NCI-H2029 treated with DMSO at 0.1 percent for 48 hours (cell line): ENCODE results near the gene MED27.
A peak's percentile ranks its signal among the peaks of the same experiment; 100 is the strongest.
"Not testable (repeated sequence)": the region's sequence is repeated elsewhere in the genome, so short reads cannot be mapped to it uniquely, and the experiment has no call there.

Source experiments
- DNase-seq: peaks from one replicate; lab custom pipeline; 2025; lab: John Stamatoyannopoulos, UW

MED27 gene

DNA sequence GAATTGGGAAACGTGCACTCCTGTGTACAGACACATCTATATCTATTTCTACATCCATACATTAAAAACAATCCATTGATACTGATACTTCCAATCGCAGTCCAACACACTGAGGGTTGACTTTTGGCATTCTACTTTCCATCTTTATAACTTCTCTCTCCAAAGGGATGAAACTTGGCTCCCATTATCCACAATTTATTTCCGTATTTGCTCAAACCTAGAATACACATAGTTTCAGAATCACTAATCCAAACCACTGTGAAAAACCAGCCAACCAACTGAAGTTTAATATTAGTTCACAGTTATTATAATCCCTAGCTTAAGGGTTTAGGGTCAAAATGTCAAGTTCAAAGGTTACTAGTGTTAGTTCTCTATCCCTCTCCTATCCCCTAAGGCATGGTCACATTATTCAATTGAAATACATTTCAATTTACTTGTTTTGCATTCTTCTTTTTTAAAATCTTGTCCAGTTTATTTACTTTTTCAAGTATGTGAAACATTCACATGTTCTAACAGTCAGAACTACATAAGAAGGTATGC, 156.5 kb downstream of the MED27 start:
- DNase-seq, result no peak

DNA sequence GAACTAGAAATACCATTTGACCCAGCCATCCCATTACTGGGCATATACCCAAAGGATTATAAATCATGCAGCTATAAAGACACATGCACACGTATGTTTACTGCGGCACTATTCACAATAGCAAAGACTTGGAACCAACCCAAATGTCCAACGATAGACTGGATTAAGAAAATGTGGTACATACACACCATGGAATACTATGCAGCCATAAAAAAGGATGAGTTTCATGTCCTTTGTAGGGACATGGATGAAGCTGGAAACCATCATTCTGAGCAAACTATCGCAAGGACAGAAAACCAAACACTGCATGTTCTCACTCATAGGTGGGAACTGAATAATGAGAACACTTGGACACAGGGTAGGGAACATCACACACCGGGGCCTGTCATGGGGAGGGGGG, 158.0 kb downstream of the MED27 start:
- DNase-seq, result not testable (repeated sequence)

DNA sequence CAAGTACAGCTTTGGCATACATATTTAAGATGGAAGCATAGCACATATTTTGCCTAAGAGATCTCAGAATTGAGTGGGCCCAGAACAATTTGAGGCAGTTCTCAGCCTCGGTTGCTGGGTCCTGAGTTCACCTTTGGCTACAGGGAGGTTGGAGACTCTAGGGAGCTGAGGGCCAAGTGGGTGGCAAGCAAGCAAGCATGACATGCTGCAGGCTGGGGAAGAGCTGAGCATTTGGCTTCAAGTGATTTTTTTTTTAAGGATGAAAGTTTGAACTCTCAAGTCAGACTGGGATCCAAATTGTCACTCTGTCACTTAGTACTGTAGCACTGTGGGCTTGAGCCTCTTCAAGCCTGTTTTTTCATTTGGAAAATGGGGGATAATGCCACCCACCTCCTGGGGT, 160.5 kb downstream of the MED27 start:
- no peak for DNase-seq

DNA sequence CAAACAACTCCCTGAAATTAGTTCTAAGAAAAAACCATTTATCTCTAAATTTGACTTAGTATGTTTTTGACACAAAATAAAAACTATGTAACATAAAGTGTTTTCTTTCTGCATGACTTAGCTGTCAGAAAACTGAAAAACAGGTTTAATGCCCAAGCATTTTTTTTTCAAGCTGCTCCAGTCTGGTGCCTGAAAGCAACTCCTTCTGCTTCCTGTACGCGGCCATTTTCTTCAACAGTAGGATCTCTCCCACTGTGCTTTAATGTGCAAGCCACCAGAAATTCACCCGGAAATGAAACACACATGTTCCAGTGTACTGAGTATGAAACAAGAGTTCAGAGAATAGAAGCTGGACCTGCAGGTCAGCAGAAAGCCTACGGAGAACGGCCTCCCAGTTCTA, 161.2 kb downstream of the MED27 start:
- no peak for DNase-seq

DNA sequence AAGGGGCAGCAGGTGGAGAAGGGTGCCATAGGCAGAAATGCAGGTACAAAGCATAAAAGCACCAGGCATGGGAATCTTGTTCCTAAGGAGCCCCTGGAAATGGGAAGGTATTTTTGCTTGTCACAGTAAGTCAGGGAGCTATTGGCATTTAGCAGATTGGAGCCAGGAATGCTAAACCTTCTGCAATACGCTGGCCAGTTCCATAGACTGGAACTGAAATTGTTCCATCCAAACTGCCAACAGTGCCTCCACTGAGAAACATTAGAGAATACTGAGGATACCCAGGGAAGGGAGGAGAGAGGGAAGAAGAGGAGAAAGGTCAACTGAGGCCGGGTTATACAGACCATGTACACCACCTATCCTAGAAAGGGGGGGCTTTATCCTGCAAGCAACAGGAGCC, 162.7 kb downstream of the MED27 start:
- no peak for DNase-seq

DNA sequence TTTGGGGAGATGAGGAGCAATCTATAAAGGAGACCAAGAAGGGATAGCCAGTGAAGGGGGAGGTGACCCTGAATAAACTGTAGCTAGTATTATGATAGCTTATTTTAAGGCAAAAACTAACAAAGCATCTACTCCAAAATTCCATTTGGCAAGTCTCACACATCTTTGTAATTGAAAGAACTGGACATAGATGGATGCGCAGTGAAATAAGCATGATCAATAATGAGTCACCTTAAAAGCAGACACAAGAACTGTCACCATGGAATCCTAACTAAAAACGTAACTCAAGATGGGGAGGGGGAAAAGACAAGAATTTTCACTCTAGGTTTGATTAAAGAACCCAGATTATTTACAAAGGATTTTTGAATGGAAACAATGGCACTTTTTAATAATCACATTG, 164.5 kb downstream of the MED27 start:
- no peak for DNase-seq

DNA sequence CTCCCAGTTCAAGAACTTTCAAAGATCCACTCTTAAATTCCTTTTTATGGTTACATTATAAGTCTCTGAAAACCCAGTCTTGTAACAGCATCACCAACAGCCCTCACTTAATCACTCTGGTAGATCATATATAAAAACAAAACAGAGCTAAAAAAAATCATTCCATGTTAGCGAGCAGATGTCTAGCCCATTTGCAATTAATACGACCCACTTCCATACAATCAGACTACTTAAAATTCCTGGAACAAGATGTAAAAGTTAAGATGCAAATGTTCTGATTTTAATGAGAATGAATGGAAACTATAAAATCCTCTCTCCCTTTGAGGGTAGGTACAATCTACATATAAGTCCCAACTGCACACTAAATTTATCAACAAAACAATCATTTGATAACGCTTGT, 167.0 kb downstream of the MED27 start:
- DNase-seq, result no peak

DNA sequence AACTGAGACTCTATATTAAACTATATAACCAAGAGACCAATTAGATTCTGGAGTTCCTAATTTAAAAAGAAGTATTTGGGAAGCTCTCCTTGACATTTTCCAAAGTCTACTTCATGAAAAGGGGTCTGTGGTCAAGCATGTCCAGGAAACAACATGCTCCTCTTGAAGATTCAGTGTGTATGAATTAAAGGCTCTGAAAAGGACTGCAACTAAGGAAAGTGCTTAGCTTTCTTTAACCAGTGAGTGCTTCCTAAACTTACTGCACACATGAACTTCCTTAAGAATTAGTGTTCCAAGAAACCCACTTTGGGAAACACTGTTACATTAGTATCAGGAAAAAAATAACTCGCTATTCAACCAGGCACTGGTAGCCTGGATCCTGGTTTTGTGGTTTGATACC, 167.6 kb downstream of the MED27 start:
- no peak for DNase-seq

DNA sequence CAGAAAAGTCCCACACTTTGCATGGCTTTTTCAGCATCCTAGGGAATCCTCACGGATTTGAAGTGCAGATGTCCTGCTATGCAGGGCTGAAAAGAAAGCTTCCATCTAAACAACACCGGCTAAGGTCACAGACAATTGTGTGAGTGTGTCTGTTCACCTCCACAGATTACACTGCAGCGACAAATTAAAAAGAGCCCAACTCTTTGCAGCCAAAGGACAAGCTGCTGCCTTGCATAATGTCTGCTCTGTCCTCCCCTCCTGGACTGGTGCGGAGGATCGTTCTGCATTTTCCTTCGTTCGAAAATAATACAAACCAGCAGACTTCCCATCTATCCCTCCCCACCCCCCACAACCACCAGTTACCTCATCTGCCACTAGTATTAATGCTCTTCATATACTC, 169.1 kb downstream of the MED27 start:
- DNase-seq, result no peak

DNA sequence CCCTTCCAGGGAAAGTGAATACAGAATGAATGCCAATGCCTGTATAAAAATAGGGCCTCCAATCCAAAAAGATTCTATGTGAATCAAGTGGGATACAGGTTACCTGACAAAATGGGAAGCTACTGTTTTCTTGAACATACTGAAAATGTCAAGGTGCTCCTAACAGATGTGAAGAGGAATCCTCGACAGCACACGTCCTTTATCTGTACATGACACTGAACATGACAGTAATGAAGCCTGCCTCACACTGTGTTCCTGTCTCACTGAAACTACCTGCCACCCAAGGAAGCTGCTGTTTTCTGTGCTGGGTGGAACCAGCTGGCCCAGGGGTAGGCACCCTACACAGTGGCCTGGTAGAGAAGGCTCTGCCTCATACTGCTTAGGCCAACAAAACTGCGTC, 174.5 kb downstream of the MED27 start:
- no peak for DNase-seq

DNA sequence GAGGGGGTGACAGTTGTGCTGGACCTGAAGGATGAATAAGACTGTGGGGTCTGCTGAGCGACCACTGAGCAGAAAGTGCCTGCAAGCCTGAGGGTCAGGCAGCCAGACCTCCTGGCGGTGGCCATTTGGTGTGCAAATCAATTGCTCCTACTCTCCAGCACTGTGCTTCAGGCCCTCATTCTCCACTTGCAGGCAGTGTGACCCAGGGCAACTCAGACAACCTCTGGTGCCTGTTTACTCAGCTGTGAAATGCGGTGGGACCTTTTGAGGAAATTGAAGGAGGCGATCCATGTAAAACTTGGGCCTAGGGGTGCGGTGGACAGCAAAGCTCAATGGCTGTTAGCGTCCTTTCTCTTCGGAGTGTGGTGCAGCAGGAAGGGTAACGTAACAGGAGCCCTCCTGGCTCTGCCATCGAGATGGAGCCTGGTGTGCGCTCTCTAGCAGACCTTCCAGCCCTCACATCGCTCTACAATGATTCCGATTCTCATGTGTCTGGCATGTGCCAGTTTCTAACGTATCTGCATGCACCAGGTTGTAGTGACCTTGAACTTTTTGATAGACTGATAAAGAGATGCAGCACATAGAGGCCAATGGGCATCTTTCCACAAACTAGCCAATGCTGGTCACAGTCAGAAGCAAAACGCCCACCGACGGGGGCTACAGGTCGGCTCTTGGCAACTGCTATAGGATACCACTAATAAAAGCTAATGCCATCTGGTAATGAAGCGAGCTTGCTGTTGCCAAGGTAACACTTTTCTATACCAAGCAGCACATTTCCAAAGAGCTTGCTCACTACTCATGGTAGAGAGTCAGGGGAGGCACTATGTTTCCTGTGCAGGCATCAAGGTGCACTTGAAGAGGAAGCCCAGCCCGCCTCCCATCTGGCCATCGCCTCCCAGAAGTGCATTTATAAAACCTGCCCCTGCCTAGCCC, 180.1 kb downstream of the MED27 start:
- DNase-seq, result no peak

DNA sequence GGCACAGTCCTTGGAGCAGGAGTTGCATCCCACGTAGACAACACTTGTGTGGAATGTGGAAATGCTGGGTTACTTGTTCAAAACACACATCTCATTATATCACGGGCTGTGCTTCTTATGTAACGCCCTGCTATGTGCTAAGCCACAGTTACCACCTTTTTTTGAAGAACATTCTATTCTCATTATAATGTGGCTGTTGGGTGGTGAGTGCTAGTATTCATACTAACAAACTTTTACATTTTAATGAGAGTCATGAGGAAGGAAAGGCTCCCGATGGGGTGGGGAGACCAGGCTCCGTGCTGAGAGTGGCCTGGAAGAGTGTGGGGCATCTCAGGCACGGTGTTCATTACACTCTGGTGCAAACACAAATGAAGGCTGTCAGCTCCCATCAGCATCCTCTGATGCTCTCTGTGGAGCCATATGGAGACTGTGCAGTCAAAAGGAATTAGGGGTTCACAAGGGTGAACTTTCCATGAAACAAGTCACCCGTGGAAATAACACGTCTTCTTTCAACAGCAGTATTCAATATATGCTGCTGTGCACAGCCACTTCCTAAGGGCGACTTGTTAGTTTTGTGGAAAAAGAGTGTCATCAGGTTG, 186.7 kb downstream of the MED27 start:
- DNase-seq, result no peak

DNA sequence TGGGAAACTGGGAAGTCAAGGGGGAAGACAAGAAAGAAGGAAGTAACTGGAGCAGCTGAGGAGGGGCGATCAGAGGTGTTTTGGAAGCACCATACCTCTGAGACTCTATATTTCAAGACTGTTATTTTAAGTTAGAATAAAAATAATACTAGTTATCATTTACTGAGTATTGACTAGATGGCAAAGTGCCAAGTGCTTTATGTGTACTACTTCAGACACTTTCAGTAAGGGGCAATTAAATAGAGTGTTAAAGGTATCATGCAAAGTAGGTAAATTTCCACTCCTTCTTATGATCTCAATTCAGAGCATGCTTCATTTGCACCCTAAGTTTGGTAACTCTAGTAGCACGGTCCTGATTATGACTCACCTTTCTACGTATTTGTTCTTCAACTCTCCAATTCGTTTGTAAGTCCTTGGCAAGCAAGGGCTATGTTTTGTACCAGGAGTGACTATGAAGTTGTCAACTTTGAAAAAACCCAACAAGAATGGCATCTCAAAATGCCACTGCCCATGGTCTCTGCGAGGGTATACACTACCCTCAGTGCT, 187.4 kb downstream of the MED27 start:
- peak; percentile 53 for DNase-seq

DNA sequence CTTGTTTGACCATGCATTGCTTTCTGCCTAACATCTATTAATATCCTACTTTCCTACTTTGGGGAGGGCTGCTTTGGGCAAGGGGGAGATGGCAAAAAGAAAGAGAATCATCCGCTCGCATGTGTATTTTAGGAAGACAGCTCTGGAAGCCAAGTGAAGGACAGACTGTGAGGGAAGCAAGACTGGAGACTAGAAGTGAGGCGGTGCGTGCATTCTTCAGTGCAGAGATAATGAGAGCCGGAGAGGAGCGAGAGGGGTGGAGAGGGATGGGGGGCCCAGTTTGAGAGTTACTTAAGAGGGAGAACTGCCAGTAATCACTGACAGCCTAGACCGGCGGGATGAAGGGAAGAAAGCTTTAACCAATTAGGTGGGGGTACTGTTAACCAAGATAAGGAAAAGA, 188.1 kb downstream of the MED27 start:
- no peak for DNase-seq

DNA sequence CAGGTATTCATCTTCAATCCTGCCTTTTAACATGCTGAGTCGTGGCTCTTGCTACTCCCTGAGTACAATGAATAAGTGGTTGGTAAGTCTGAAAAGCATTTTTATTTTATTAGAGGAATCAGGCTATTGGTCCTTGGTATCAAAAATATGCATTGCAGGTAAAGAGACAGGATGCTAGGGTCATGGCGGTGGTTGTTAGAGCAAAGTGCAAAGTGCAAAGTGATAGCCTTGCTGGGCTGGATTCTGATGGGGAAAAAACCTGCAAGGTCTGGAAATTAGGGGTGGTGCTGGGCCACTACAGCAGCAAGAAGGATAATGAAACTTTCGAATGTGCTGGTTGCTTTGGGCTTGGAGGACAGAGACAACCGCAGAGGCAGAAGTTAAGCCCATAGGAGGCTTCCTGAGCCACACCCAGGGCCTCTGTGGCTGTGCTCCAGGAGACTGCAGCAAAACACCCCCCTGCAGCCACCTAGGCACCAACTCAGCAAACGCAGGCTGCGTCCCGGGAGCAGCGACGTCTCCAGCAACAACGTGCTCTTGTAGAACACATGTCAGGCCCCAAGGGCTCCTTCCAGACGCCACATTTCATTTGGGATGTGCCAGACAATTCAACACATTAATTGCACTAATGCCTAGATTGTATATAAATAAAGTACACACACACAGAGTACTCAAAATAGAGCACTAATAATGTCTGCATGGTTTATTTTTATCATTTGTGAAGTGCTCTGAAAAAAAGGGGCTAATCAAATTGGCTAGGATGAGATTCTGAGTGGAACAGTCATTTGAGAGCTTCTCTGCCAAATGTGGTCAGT, 190.0 kb downstream of the MED27 start:
- DNase-seq, result no peak

DNA sequence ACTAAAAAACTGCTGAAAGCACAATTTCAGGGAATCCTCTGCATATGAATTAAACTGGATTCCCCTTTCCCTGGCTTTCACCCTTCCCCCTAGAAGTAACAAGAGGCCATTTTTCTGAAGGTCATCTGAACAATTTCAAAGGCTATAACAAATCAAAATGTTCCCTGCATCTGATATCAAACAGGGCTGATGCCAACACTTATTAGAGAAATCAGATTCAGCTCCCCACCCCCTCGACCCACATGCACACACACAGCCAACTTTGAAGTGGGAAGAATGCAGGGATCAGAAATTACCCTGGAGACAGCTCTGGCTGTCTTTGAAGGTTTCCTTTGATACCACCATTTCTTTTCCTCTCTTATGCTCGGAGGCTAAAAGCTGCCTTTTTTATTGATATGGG, 190.7 kb downstream of the MED27 start:
- no peak for DNase-seq

DNA sequence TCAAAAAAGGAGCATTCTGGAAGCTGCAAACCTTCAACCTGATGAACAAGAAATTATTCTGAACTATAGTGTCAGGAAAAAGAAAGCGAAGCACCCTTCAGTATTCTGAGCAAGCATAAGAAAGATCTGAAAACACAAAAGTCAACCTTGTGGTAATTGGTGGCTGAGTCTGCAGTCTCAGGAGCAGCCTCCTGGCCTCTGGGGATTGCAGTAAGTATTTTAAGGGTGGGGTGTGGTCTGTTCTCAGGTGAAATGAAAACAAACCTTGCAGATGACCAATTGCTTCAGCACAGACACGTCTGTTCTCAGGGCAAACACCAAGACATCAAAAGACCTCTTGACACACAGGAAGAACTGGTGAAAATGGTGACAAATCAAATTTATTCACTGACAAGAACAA, 192.0 kb downstream of the MED27 start:
- DNase-seq, result no peak

DNA sequence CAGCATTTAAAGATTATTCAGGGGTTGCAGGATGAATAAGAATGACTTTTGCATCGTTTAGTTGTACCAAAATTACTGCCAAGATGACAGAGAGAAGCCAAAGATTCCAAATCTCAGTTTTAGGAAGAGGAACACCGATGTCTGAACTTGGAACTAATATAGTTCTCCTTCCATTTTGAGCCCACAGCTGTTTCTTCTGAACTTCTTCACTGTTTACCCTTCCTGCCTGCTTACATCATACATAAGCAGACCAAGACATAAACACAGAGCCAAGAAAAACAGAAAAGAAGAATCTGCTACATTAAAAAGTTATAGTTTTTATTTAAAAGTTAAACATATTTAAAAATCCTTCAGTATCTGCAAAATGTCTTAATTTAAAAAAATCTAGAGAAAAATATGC, 192.8 kb downstream of the MED27 start:
- DNase-seq, result no peak

DNA sequence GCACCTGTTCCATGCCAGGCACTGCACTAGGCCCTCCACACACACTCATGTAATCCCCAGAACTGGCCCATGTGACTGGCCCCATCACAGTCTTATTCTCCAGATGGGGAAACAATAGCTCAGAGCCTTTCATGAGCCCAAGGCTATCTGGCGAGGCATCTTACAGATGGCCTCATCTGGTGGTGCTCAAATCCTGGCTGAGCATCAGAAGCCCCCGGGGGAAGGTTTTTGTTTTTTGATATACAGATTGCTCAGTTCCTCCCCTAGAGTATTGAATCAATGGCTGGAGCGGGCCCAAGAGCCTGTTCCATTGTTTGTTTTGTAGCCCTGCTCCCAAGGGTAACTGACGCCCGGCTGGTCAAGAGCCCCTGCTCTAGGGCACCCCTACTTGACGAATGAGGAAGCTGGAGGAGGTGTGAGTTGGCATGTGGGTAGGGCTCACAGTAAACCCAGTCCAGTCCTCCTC, 194.5 kb downstream of the MED27 start:
- peak; percentile 97 for DNase-seq

DNA sequence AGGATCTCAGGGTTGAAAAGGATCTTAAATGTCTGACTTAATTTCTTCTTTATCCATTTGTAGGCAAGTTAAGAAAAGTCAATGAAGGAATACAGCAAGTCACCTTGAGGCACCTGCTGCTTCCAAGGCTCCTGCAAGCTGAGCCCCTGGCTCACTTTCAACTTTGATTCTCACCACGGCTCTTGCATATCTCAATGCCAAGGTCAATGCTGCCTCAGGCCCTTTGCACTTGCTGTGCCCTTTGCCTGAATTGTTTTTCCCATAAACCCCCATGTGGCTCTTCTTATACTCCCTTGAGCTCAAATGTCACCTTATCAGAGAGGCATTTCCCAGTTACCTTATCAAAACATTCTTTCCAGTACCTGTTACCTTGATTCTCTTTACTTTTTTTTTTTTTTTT, 195.4 kb downstream of the MED27 start:
- DNase-seq, result no peak

DNA sequence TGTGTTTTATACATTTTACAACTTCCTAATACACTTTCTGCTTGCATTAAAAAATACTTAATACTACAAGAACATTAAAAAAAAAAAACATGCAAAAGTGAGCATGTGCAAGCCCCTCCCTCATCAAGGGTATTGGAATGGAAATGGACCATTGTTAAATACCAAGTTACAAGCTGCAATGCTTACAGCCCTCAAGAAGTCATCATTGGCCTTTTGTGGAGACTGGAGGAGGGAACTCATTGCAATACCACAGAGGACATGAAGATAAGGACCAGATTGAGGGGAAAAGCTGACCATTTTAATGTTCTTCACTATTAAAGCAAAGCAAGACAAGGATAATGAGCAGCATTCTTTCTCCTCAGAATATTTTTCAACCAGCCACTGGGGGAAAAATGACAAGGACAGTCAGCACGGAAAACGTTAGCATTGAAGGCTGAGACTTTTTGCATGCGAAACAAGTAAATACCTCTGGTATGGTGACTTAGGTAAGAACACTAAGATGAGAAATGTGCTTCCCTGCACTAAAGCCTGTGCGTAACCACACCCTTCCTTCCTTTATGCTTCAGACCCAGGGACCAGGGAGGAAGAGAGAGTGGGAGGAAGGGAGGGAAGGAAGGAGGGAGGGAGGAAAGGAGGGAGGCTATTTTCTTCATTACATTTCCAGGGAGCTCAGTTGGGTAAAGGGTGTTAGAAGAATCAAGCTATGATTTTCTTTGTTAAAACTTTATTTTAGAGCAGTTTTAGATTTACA, 198.7 kb downstream of the MED27 start:
- no peak for DNase-seq
